Vagina (tissue), 2 donors: ENCODE data around the gene FFAR3. TPM values are rescaled to one million over a fixed set of nuclear protein-coding genes. Genes with fewer than 3 reads are reported as not detected.
"Not testable (repeated sequence)": the region's sequence is repeated elsewhere in the genome, so short reads cannot be mapped to it uniquely, and the experiment has no call there.

Source experiments
- DNase-seq, 2 donors: peaks; one replicate each; pipeline ENCODE4 v3.0.0-alpha.2; 2017; ENCODE audit errors: extremely low spot score in 2 of 2
- H3K27ac ChIP-seq: fragments of 200-600 bp; sonication (generic); one replicate; pipeline ENCODE4 v1.5.1; 2019
- H3K27me3 ChIP-seq: fragments of 200-600 bp; sonication (generic); one replicate; pipeline ENCODE4 v1.5.1; 2019
- H3K36me3 ChIP-seq, 2 donors: fragments of 200-600 bp; sonication (generic); one replicate each; pipeline ENCODE4 v1.5.1; 2017 to 2019
- H3K4me1 ChIP-seq: fragments of 200-600 bp; sonication (generic); one replicate; pipeline ENCODE4 v1.5.1; 2019
- H3K4me3 ChIP-seq, 2 donors: fragments of 200-600 bp; sonication (generic); 1 replicate in 1 of 2; 2 replicates in 1 of 2; pipeline ENCODE4 v1.5.1; 2016 to 2019
- H3K9me3 ChIP-seq: fragments of 200-600 bp; sonication (generic); one replicate; pipeline ENCODE4 v1.5.1; 2019
- CTCF ChIP-seq, 3 experiments: fragments of 450-650 bp in 2 of 3; fragments of 200-600 bp in 1 of 3; sonication (generic) in 1 of 3; IDR thresholded peaks; one replicate each; pipeline ENCODE4 v1.5.1; 2017 to 2019; ENCODE audit warnings: antibody characterized with exemption in 3 of 3, mild to moderate bottlenecking in 2 of 3, moderate library complexity in 2 of 3
- POLR2A ChIP-seq, 2 donors: fragments of 450-650 bp; IDR thresholded peaks; one replicate each; pipeline ENCODE4 v1.6.1; 2017; ENCODE audit warnings: antibody characterized with exemption in 2 of 2, mild to moderate bottlenecking in 2 of 2, moderate library complexity in 2 of 2
- POLR2AphosphoS5 ChIP-seq, 2 donors: sonication (generic); formaldehyde crosslinking; IDR thresholded peaks; one replicate each; pipeline ENCODE4 v1.9.0; 2017; ENCODE audit warnings: antibody characterized with exemption in 2 of 2, mild to moderate bottlenecking in 2 of 2, low read depth in 1 of 2; ENCODE audit not compliant: insufficient read depth in 1 of 2
- intact Hi-C: fragments of 100-400 bp; cut with DNase I; formaldehyde crosslinking; loops from one replicate; pipeline ENCODE4 v1.15.1; 2023
- total RNA-seq: library from RNA; depleted of rRNA; stranded (reverse); fragments of >200 nt; gene quantifications from one replicate; pipeline ENCODE4 v1.2.3, GENCODE V29; 2016

Gene FFAR3
- total RNA-seq, 1 donor from 2014 or later = not detected

GRCh38 chr19:35397064-35397463, 38.8 kb downstream of the FFAR3 start:
- Histone ChIP-seq H3K4me1 (no peaks in the 10 kb centered on the region), H3K36me3 (no peaks in the 10 kb centered on the region), H3K27ac (no peak overlapping the region), H3K9me3 (no peaks in the 10 kb centered on the region), H3K4me3 (no peak overlapping the region), H3K27me3 (no peaks in the 10 kb centered on the region)
- intact Hi-C loops = no loop called here
- TF ChIP-seq POLR2A (IDR thresholded peaks at IDR 0.05) = no peak
- TF ChIP-seq POLR2AphosphoS5 (IDR thresholded peaks at IDR 0.05; ENCODE audit: insufficient read depth in 1 of 2, low read depth in 1 of 2) = no peak
- no peak for TF ChIP-seq CTCF (IDR thresholded peaks at IDR 0.05)
- no peak for DNase-seq

GRCh38 chr19:35398570-35398969, 40.3 kb downstream of the FFAR3 start:
- intact Hi-C loops = no loop called here
- no peaks in the 10 kb centered on the region for H3K36me3 ChIP-seq
- H3K4me3 ChIP-seq = no peak overlapping the region
- H3K9me3 ChIP-seq = no peaks in the 10 kb centered on the region
- H3K27ac ChIP-seq = no peak overlapping the region
- H3K4me1 ChIP-seq = no peaks in the 10 kb centered on the region
- DNase-seq = no peak
- TF ChIP-seq POLR2AphosphoS5 (IDR thresholded peaks at IDR 0.05; ENCODE audit: insufficient read depth in 1 of 2, low read depth in 1 of 2) (no peak), POLR2A (IDR thresholded peaks at IDR 0.05) (no peak), CTCF (IDR thresholded peaks at IDR 0.05) (no peak)
- H3K27me3 ChIP-seq = no peaks in the 10 kb centered on the region

GRCh38 chr19:35399231-35399630, 41.0 kb downstream of the FFAR3 start:
- H3K27ac ChIP-seq = no peak overlapping the region
- TF ChIP-seq POLR2A (IDR thresholded peaks at IDR 0.05) (no peak), POLR2AphosphoS5 (IDR thresholded peaks at IDR 0.05; ENCODE audit: insufficient read depth in 1 of 2, low read depth in 1 of 2) (no peak), CTCF (IDR thresholded peaks at IDR 0.05) (no peak)
- no peaks in the 10 kb centered on the region for H3K36me3 ChIP-seq
- no peaks in the 10 kb centered on the region for H3K9me3 ChIP-seq
- intact Hi-C loops = no loop called here
- DNase-seq = no peak
- H3K27me3 ChIP-seq = no peaks in the 10 kb centered on the region
- no peaks in the 10 kb centered on the region for H3K4me1 ChIP-seq
- no peak overlapping the region for H3K4me3 ChIP-seq

- DNase-seq = no peak
- Histone ChIP-seq H3K27ac (no peak overlapping the region), H3K36me3 (no peaks in the 10 kb centered on the region), H3K4me3 (no peak overlapping the region), H3K9me3 (no peaks in the 10 kb centered on the region), H3K4me1 (no peaks in the 10 kb centered on the region), H3K27me3 (no peaks in the 10 kb centered on the region)
- TF ChIP-seq POLR2A (IDR thresholded peaks at IDR 0.05) (no peak), POLR2AphosphoS5 (IDR thresholded peaks at IDR 0.05; ENCODE audit: insufficient read depth in 1 of 2, low read depth in 1 of 2) (no peak), CTCF (IDR thresholded peaks at IDR 0.05) (no peak)
- intact Hi-C loops = no loop called here
These were observed 41.9 kb downstream of the FFAR3 start for GRCh38 chr19:35399948-35400772.

GRCh38 chr19:35400773-35401100, 42.5 kb downstream of the FFAR3 start:
- Histone ChIP-seq H3K27ac (no peak overlapping the region), H3K36me3 (no peaks in the 10 kb centered on the region), H3K9me3 (no peaks in the 10 kb centered on the region), H3K4me3 (no peak overlapping the region), H3K4me1 (no peaks in the 10 kb centered on the region), H3K27me3 (no peaks in the 10 kb centered on the region)
- TF ChIP-seq POLR2A (IDR thresholded peaks at IDR 0.05) = no peak
- TF ChIP-seq CTCF (IDR thresholded peaks at IDR 0.05) = no peak
- no peak for TF ChIP-seq POLR2AphosphoS5 (IDR thresholded peaks at IDR 0.05; ENCODE audit: insufficient read depth in 1 of 2, low read depth in 1 of 2)
- DNase-seq = no peak
- intact Hi-C loops = no loop called here

GRCh38 chr19:35401416-35401815, 43.2 kb downstream of the FFAR3 start:
- H3K27ac ChIP-seq, H3K27me3 ChIP-seq, H3K9me3 ChIP-seq, intact Hi-C loops, H3K4me3 ChIP-seq, H3K36me3 ChIP-seq, H3K4me1 ChIP-seq, DNase-seq: not testable (repeated sequence)
